A673 (cell line): ENCODE results near the gene RASA2. TPM values are rescaled to one million over a fixed set of nuclear protein-coding genes. Genes with fewer than 3 reads are reported as not detected.

ENCODE experiments used
- BruUV-seq: library from RNA; stranded (reverse); fragments of 400-500 nt; replicated peaks from 2 replicates; lab custom pipeline; 2021; lab: Mats Ljungman, UMichigan
- CTCF ChIA-PET: fragments of 300-600 bp; sonication (Branson Sonifier 250); formaldehyde crosslinking; loops from one replicate; lab custom pipeline; 2022; ENCODE audit warnings: antibody characterized with exemption; lab: Charles Lee
- POLR2A ChIA-PET: fragments of 300-600 bp; sonication (Branson Sonifier 250); formaldehyde crosslinking; loops from one replicate; lab custom pipeline; 2022; ENCODE audit warnings: antibody characterized with exemption; ENCODE audit not compliant: low non-redundant PET; lab: Charles Lee
- DNase-seq: peaks from one replicate; pipeline ENCODE4 v3.0.0-alpha.2; 2015; ENCODE audit warnings: low spot score
- H3K27ac ChIP-seq: fragments of 200-600 bp; sonication (generic); 2 replicates; pipeline ENCODE4 v1.5.1; 2016; ENCODE audit warnings: mixed run types, low read depth, mild to moderate bottlenecking, mixed read lengths, antibody characterized with exemption, low read length; ENCODE audit not compliant: poor library complexity, severe bottlenecking
- H3K27me3 ChIP-seq: fragments of 200-600 bp; sonication (generic); replicated peaks from 2 replicates; pipeline ENCODE4 v1.6.1; 2017; ENCODE audit warnings: mixed run types, low read depth, mild to moderate bottlenecking, mixed read lengths, antibody characterized with exemption, low read length; ENCODE audit not compliant: insufficient read depth, poor library complexity
- H3K36me3 ChIP-seq: fragments of 200-600 bp; sonication (generic); 2 replicates; pipeline ENCODE4 v1.6.1; 2016; ENCODE audit warnings: mixed run types, mild to moderate bottlenecking, mixed read lengths, antibody characterized with exemption, low read length; ENCODE audit not compliant: insufficient read depth, poor library complexity, severe bottlenecking
- H3K4me1 ChIP-seq: fragments of 200-600 bp; sonication (generic); 2 replicates; pipeline ENCODE4 v1.6.1; 2017; ENCODE audit warnings: mixed run types, mild to moderate bottlenecking, mixed read lengths, antibody characterized with exemption, low read length; ENCODE audit not compliant: insufficient read depth, poor library complexity, severe bottlenecking
- H3K4me3 ChIP-seq: fragments of 200-600 bp; sonication (generic); 2 replicates; pipeline ENCODE4 v1.5.1; 2016; ENCODE audit warnings: low read depth, mixed run types, mild to moderate bottlenecking, mixed read lengths, low read length; ENCODE audit not compliant: poor library complexity, severe bottlenecking
- H3K9me3 ChIP-seq: fragments of 200-600 bp; sonication (generic); 2 replicates; pipeline ENCODE4 v1.6.1; 2016; ENCODE audit warnings: mixed run types, low read depth, mild to moderate bottlenecking, mixed read lengths, antibody characterized with exemption, low read length; ENCODE audit not compliant: poor library complexity, severe bottlenecking
- EZH2 ChIP-seq: fragments of 200-600 bp; sonication (generic); IDR thresholded peaks from 2 replicates; pipeline ENCODE4 v1.6.1; 2017; ENCODE audit warnings: borderline replicate concordance, low read depth, mild to moderate bottlenecking, mixed read lengths, antibody characterized with exemption, low read length; ENCODE audit not compliant: poor library complexity, severe bottlenecking
- intact Hi-C: fragments of 100-400 bp; cut with micrococcal nuclease; formaldehyde crosslinking; loops from one replicate; pipeline ENCODE4 v1.10.0; 2022; ENCODE audit not compliant: unreplicated experiment
- total RNA-seq: library from RNA; stranded (reverse); gene quantifications from 2 replicates; pipeline ENCODE4 v1.2.3, GENCODE V29; 2021
- TF ChIP-seq, protein P1 (sequence below): fragments of 300-800, 200-600 bp; sonication (generic); conservative IDR thresholded peaks from 2 replicates; pipeline ENCODE4 v1.5.1; 2017; ENCODE audit warnings: low read depth, mild to moderate bottlenecking, antibody characterized with exemption, low read length, moderate library complexity, mixed read lengths

RASA2 gene
- total RNA-seq, 1 experiment from 2014 or later, result 17.1 TPM

DNA sequence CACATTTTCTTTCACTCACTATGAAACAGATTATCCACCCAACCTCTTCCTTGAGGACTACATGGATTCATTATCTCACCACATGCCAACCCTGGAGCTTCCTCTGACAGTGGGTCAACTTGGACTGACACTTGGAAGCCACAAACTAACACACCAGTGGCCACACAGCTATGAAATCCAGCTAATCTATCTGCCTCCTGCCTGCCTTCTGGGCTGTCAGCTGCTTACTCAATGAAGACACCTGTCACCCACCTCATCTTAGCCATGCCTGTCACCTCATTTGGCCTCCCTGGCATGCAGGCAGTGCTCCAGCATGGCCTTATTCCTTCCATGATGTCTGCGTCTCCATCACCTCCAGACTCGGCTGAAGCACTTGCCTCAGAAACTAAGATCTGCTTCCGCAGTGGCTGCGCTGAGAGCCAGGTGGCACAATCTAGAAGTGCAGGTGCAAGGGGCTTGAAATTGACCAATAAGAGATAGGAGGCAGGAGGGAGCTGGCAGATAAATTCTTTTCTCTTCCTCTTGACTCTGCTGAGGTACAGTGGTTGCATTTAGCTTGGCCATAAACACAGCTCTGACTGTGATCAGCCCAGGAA, 146.1 kb downstream of the RASA2 start:
- ChIA-PET POLR2A (interaction anchor here (0.7 kb wide), 1 partner anchor 58 kb away, joined by 4 read pairs; no protein-coding TSS in a partner anchor), CTCF (no interaction called here)
- Histone ChIP-seq H3K4me3 (no peak overlapping the region), H3K27me3 (no peaks in the 10 kb centered on the region), H3K36me3 (no peaks in the 10 kb centered on the region), H3K4me1 (no peaks in the 10 kb centered on the region), H3K27ac (no peak overlapping the region), H3K9me3 (peaks cover 2% of the 10 kb centered on the region)
- intact Hi-C loops, result no loop called here
- no peak for TF ChIP-seq EZH2
- TF ChIP-seq, protein P1, sequence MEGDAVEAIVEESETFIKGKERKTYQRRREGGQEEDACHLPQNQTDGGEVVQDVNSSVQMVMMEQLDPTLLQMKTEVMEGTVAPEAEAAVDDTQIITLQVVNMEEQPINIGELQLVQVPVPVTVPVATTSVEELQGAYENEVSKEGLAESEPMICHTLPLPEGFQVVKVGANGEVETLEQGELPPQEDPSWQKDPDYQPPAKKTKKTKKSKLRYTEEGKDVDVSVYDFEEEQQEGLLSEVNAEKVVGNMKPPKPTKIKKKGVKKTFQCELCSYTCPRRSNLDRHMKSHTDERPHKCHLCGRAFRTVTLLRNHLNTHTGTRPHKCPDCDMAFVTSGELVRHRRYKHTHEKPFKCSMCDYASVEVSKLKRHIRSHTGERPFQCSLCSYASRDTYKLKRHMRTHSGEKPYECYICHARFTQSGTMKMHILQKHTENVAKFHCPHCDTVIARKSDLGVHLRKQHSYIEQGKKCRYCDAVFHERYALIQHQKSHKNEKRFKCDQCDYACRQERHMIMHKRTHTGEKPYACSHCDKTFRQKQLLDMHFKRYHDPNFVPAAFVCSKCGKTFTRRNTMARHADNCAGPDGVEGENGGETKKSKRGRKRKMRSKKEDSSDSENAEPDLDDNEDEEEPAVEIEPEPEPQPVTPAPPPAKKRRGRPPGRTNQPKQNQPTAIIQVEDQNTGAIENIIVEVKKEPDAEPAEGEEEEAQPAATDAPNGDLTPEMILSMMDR, result no peak
- BruUV-seq, result no TSS peak
- DNase-seq, result no peak

DNA sequence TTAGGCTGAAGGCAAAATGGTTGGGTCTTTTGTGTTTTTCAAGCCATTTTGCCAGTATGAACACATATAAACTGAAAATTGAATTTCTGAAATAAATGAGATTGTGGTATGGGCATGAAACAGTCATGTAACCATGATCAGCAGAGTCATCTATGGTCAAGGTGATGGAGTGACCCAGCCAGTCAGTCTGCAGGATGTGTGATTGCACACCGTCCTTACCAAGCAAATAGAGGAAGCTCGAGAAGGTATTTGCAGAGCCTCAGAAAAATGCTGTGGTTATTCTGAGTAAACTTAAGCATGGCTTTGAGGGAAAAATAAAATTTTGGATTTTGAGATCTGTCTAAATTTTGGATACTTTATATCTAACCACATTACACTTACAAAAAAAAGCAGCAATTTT, 155.4 kb downstream of the RASA2 start:
- H3K36me3 ChIP-seq, result no peaks in the 10 kb centered on the region
- no TSS peak for BruUV-seq
- no peak for DNase-seq
- H3K9me3 ChIP-seq, result no peaks in the 10 kb centered on the region
- ChIA-PET POLR2A (no interaction called here), CTCF (no interaction called here)
- H3K4me3 ChIP-seq, result no peak overlapping the region
- no peak overlapping the region for H3K27ac ChIP-seq
- intact Hi-C loops, result no loop called here
- peaks cover 3% of the 10 kb centered on the region for H3K4me1 ChIP-seq
- H3K27me3 ChIP-seq, result no peaks in the 10 kb centered on the region
- TF ChIP-seq, protein P1, result no peak
- no peak for TF ChIP-seq EZH2

DNA sequence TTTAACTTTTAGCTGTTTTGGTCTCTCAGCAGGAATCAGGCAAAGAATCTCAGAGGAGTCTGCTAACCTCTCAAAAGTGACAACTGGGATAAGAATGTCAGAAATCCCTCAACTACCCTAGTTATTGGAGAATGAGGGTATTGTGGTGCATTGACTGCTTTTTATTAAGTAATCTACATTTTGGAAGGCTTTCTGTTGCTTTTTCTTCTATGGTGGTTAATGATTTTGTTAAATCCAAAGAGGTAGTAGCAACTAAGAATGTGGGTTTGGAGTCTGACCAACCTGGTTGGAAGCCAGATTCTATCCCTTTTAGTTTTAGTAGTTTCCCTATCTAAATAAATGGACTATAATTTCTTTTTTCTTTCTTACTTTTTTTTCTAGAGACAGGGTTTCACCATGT, 156.6 kb downstream of the RASA2 start:
- intact Hi-C loops, result no loop called here

More for the DNA sequence above, 156.6 kb downstream of the RASA2 start:
- H3K27me3 ChIP-seq, result no peaks in the 10 kb centered on the region
- H3K27ac ChIP-seq, result no peak overlapping the region
- H3K4me3 ChIP-seq, result no peak overlapping the region
- no TSS peak for BruUV-seq
- no peak for DNase-seq
- peaks cover 3% of the 10 kb centered on the region for H3K4me1 ChIP-seq
- no peaks in the 10 kb centered on the region for H3K9me3 ChIP-seq
- no peak for TF ChIP-seq EZH2
- TF ChIP-seq, protein P1, result no peak
- CTCF ChIA-PET, result no interaction called here
- POLR2A ChIA-PET, result no interaction called here
- no peaks in the 10 kb centered on the region for H3K36me3 ChIP-seq
